Calu3 (cell line): Measurements from ENCODE around the gene IGFBP5. TPM values are rescaled to one million over a fixed set of nuclear protein-coding genes. Genes with fewer than 3 reads are reported as not detected.

ENCODE experiments used
- BruUV-seq: library from RNA; stranded (reverse); fragments of 400-500 nt; replicated peaks from 2 replicates; lab custom pipeline; 2021; lab: Mats Ljungman, UMichigan
- CTCF ChIA-PET: fragments of 300-600 bp; sonication (Branson Sonifier 250); formaldehyde crosslinking; loops from one replicate; lab custom pipeline; 2022; ENCODE audit warnings: antibody characterized with exemption; lab: Charles Lee
- DNase-seq: peaks from one replicate; pipeline ENCODE4 v3.0.0; 2022
- H3K27ac Mint-ChIP-seq: one replicate; pipeline ENCODE4 v1.8.0; 2022; ENCODE audit warnings: mixed read lengths; ENCODE audit not compliant: unreplicated experiment
- H3K27me3 Mint-ChIP-seq: one replicate; pipeline ENCODE4 v1.8.0; 2022; ENCODE audit warnings: mixed read lengths; ENCODE audit not compliant: unreplicated experiment
- H3K36me3 Mint-ChIP-seq: one replicate; pipeline ENCODE4 v1.8.0; 2022; ENCODE audit warnings: mild to moderate bottlenecking, moderate library complexity, mixed read lengths; ENCODE audit not compliant: insufficient read depth, unreplicated experiment
- H3K4me1 Mint-ChIP-seq: one replicate; pipeline ENCODE4 v1.8.0; 2022; ENCODE audit warnings: mild to moderate bottlenecking, low read depth, mixed read lengths; ENCODE audit not compliant: unreplicated experiment
- H3K4me3 Mint-ChIP-seq: one replicate; pipeline ENCODE4 v1.8.0; 2022; ENCODE audit warnings: mild to moderate bottlenecking, low read depth, moderate library complexity, mixed read lengths; ENCODE audit not compliant: unreplicated experiment
- H3K9me3 Mint-ChIP-seq: one replicate; pipeline ENCODE4 v1.8.0; 2022; ENCODE audit warnings: low read depth, mixed read lengths; ENCODE audit not compliant: unreplicated experiment
- CTCF ChIP-seq: fragments of 200-600 bp; IDR thresholded peaks from one replicate; pipeline ENCODE4 v1.8.0; 2022; ENCODE audit warnings: antibody characterized with exemption; ENCODE audit not compliant: unreplicated experiment
- intact Hi-C: fragments of 100-400 bp; cut with micrococcal nuclease; formaldehyde crosslinking; loops from one replicate; pipeline ENCODE4 v1.10.0; 2022; ENCODE audit not compliant: unreplicated experiment
- total RNA-seq: library from RNA; stranded (reverse); gene quantifications from 2 replicates; pipeline ENCODE4 v1.2.3, GENCODE V29; 2022

The IGFBP5 gene
- total RNA-seq, 1 experiment from 2014 or later: 14.8 TPM

- peaks cover 8% of the 10 kb centered on the region for H3K4me1 Mint-ChIP-seq
- H3K4me3 Mint-ChIP-seq: no peak overlapping the region
- peaks cover 52% of the 10 kb centered on the region for H3K27me3 Mint-ChIP-seq
- H3K27ac Mint-ChIP-seq: no peak overlapping the region
- H3K36me3 Mint-ChIP-seq: no peaks in the 10 kb centered on the region
- CTCF ChIA-PET: no interaction called here
- BruUV-seq: no TSS peak
- TF ChIP-seq CTCF: no peak
- intact Hi-C loops: no loop called here
- H3K9me3 Mint-ChIP-seq: no peaks in the 10 kb centered on the region
- DNase-seq: no peak
Measured at GRCh38 chr2:216670266-216671080, 24.9 kb downstream of the IGFBP5 start.

GRCh38 chr2:216666461-216667233, 28.7 kb downstream of the IGFBP5 start:
- no TSS peak for BruUV-seq
- DNase-seq: peak; percentile 77
- intact Hi-C loops: loop anchor here (1.0 kb wide), 1 partner anchor 147 kb away; no protein-coding TSS in a partner anchor
- Mint-ChIP-seq H3K4me3 (no peak overlapping the region), H3K27ac (no peak overlapping the region), H3K27me3 (peaks cover 35% of the 10 kb centered on the region), H3K9me3 (no peaks in the 10 kb centered on the region), H3K36me3 (peaks cover 3% of the 10 kb centered on the region), H3K4me1 (peaks cover 18% of the 10 kb centered on the region)
- CTCF ChIA-PET: interaction anchor here (0.6 to 4.1 kb wide), 5 partner anchors 11 to 149 kb away, joined by 3 to 56 read pairs (median 4); no protein-coding TSS in a partner anchor
- peak; percentile 97 for TF ChIP-seq CTCF

- no TSS peak for BruUV-seq
- DNase-seq: peak; percentile 41
- Mint-ChIP-seq H3K4me3 (no peak overlapping the region), H3K4me1 (peaks cover 18% of the 10 kb centered on the region), H3K27ac (no peak overlapping the region), H3K9me3 (no peaks in the 10 kb centered on the region), H3K36me3 (peaks cover 7% of the 10 kb centered on the region), H3K27me3 (peaks cover 26% of the 10 kb centered on the region)
- intact Hi-C loops: loop anchor here (1.0 kb wide), 1 partner anchor 146 kb away; no protein-coding TSS in a partner anchor
- TF ChIP-seq CTCF: no peak
- CTCF ChIA-PET: interaction anchor here (0.9 to 4.1 kb wide), 7 partner anchors 12 to 187 kb away, joined by 3 to 56 read pairs (median 4); no protein-coding TSS in a partner anchor
Measured at GRCh38 chr2:216665717-216666116, 29.6 kb downstream of the IGFBP5 start.

GRCh38 chr2:216665242-216665641, 30.1 kb downstream of the IGFBP5 start:
- TF ChIP-seq CTCF: no peak
- no TSS peak for BruUV-seq
- Mint-ChIP-seq H3K4me1 (peaks cover 18% of the 10 kb centered on the region), H3K27ac (no peak overlapping the region), H3K27me3 (peaks cover 21% of the 10 kb centered on the region), H3K9me3 (no peaks in the 10 kb centered on the region), H3K4me3 (no peak overlapping the region), H3K36me3 (peaks cover 7% of the 10 kb centered on the region)
- intact Hi-C loops: no loop called here
- CTCF ChIA-PET: interaction anchor here (0.5 to 4.1 kb wide), 7 partner anchors 13 to 1820 kb away, joined by 3 to 56 read pairs (median 4); no protein-coding TSS in a partner anchor
- DNase-seq: peak; percentile 65
